Calu3 (cell line): ENCODE measurements around the gene ADAMTS17. TPM values are rescaled to one million over a fixed set of nuclear protein-coding genes. Genes with fewer than 3 reads are reported as not detected.

Experiments used
- BruUV-seq: library from RNA; stranded (reverse); fragments of 400-500 nt; replicated peaks from 2 replicates; lab custom pipeline; 2021; lab: Mats Ljungman, UMichigan
- CTCF ChIA-PET: fragments of 300-600 bp; sonication (Branson Sonifier 250); formaldehyde crosslinking; loops from one replicate; lab custom pipeline; 2022; ENCODE audit warnings: antibody characterized with exemption; lab: Charles Lee
- DNase-seq: peaks from one replicate; pipeline ENCODE4 v3.0.0; 2022
- H3K27ac Mint-ChIP-seq: one replicate; pipeline ENCODE4 v1.8.0; 2022; ENCODE audit warnings: mixed read lengths; ENCODE audit not compliant: unreplicated experiment
- H3K27me3 Mint-ChIP-seq: one replicate; pipeline ENCODE4 v1.8.0; 2022; ENCODE audit warnings: mixed read lengths; ENCODE audit not compliant: unreplicated experiment
- H3K36me3 Mint-ChIP-seq: one replicate; pipeline ENCODE4 v1.8.0; 2022; ENCODE audit warnings: mild to moderate bottlenecking, moderate library complexity, mixed read lengths; ENCODE audit not compliant: insufficient read depth, unreplicated experiment
- H3K4me1 Mint-ChIP-seq: one replicate; pipeline ENCODE4 v1.8.0; 2022; ENCODE audit warnings: mild to moderate bottlenecking, low read depth, mixed read lengths; ENCODE audit not compliant: unreplicated experiment
- H3K4me3 Mint-ChIP-seq: one replicate; pipeline ENCODE4 v1.8.0; 2022; ENCODE audit warnings: mild to moderate bottlenecking, low read depth, moderate library complexity, mixed read lengths; ENCODE audit not compliant: unreplicated experiment
- H3K9me3 Mint-ChIP-seq: one replicate; pipeline ENCODE4 v1.8.0; 2022; ENCODE audit warnings: low read depth, mixed read lengths; ENCODE audit not compliant: unreplicated experiment
- CTCF ChIP-seq: fragments of 200-600 bp; IDR thresholded peaks from one replicate; pipeline ENCODE4 v1.8.0; 2022; ENCODE audit warnings: antibody characterized with exemption; ENCODE audit not compliant: unreplicated experiment
- intact Hi-C: fragments of 100-400 bp; cut with micrococcal nuclease; formaldehyde crosslinking; loops from one replicate; pipeline ENCODE4 v1.10.0; 2022; ENCODE audit not compliant: unreplicated experiment
- total RNA-seq: library from RNA; stranded (reverse); gene quantifications from 2 replicates; pipeline ENCODE4 v1.2.3, GENCODE V29; 2022

Gene ADAMTS17
- total RNA-seq, 1 experiment from 2014 or later: 3.5 TPM

DNA sequence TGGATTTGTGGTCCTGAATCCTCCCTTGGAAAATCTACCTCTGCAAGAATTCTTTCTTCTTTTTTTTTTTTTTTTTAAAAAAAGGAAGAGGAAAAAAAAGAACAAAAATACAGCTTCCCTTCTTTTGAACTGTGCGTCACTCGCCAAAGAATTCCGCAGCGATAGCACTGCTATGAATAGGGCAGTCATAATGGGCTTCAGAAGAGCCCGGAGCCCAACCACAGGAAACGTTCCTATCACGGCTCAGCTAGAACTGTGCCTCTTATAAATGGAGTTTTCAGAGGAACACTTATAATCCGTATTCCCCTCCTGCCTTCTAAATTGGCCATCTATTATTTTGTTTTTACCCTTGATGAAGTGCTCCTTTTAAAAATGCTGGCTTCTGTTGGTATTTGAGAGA lies 227.7 kb downstream of the ADAMTS17 start:
- CTCF ChIA-PET: no interaction called here
- no peaks in the 10 kb centered on the region for H3K27me3 Mint-ChIP-seq
- no peak overlapping the region for H3K27ac Mint-ChIP-seq
- no peak for DNase-seq
- H3K4me3 Mint-ChIP-seq: no peak overlapping the region
- intact Hi-C loops: no loop called here
- no TSS peak for BruUV-seq
- peaks cover 10% of the 10 kb centered on the region for H3K4me1 Mint-ChIP-seq
- no peak for TF ChIP-seq CTCF
- H3K36me3 Mint-ChIP-seq: no peaks in the 10 kb centered on the region
- H3K9me3 Mint-ChIP-seq: peaks cover 13% of the 10 kb centered on the region

DNA sequence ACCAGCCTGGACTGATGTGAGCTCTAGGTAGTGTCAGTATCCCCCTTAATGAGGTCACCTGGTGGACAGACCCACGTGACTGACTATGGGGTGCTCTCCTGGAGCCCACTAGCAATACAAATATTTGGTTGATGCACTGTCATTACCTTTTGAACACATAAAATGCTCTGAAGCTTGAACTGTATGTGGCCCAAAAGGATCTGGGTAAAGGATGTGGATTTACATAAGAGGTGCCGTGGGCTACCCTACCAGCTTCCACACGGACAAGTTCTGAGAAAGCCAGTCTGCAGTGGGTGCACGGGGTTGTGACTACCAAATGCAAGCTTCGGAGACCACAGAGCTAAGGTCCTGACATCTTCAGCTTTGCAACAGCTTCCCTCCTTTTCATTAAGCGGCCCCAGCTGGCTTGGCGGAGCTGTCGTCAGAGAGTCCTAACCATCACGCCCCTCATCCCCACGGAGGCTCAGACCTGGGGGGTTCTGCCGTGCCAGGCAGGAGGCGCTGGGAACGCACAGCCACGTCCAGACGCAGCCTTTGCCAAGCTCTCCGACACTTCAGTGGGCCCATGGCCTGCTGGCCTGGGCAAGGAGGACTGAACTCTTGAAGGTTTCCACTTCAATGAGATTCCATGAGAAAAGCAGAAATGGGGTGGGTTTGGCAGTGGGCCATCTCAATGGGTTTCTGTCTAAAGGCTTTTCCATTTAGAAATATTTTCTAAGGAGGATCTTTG lies 228.3 kb downstream of the ADAMTS17 start:
- intact Hi-C loops: no loop called here
- H3K36me3 Mint-ChIP-seq: peaks cover under 1% of the 10 kb centered on the region
- CTCF ChIA-PET: no interaction called here
- no peaks in the 10 kb centered on the region for H3K27me3 Mint-ChIP-seq
- peaks cover 10% of the 10 kb centered on the region for H3K4me1 Mint-ChIP-seq
- peaks cover 18% of the 10 kb centered on the region for H3K9me3 Mint-ChIP-seq
- TF ChIP-seq CTCF: no peak
- no peak overlapping the region for H3K27ac Mint-ChIP-seq
- H3K4me3 Mint-ChIP-seq: no peak overlapping the region
- no peak for DNase-seq
- no TSS peak for BruUV-seq

DNA sequence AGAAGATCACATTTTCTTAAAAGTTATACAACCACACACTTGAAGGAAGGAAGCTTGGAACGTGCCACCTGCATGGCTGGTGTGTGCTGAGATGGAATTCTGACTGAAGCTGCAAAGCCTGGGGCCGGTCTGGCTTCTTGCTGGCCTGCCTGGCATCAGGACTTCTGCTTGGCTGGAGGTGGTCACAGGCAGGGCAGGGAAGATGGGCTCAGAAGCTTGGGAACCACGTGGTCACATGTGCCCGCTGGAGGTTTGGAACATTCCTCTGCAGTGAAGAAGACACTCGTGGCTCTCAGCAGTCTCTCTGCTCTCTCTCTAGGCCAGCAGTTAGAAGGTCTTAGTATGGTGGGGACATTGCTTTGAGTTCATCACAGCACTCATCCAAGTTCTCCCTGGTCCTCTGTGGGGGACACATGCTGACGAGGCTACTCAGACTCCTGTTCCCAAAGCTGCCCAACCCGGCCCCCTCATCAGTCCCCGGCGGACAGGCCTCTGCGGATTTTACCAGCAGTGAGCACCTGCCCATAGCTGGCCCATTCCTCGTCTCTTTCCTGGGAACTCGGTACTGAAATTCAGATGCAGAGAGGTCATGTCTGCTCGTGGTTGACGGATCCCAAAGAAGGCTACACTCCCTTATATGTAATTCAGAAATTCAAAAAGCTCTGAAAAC lies 229.0 kb downstream of the ADAMTS17 start:
- intact Hi-C loops: no loop called here
- no peak for TF ChIP-seq CTCF
- BruUV-seq: no TSS peak
- Mint-ChIP-seq H3K27me3 (no peaks in the 10 kb centered on the region), H3K9me3 (peaks cover 19% of the 10 kb centered on the region), H3K4me3 (no peak overlapping the region), H3K4me1 (peaks cover 10% of the 10 kb centered on the region), H3K27ac (no peak overlapping the region), H3K36me3 (peaks cover 4% of the 10 kb centered on the region)
- CTCF ChIA-PET: no interaction called here
- DNase-seq: no peak

- no TSS peak for BruUV-seq
- H3K9me3 Mint-ChIP-seq: peaks cover 18% of the 10 kb centered on the region
- H3K4me1 Mint-ChIP-seq: peaks cover 10% of the 10 kb centered on the region
- H3K27ac Mint-ChIP-seq: no peak overlapping the region
- no peak overlapping the region for H3K4me3 Mint-ChIP-seq
- intact Hi-C loops: no loop called here
- no peaks in the 10 kb centered on the region for H3K27me3 Mint-ChIP-seq
- peaks cover 4% of the 10 kb centered on the region for H3K36me3 Mint-ChIP-seq
- CTCF ChIA-PET: no interaction called here
- TF ChIP-seq CTCF: no peak
- DNase-seq: no peak
These were observed 229.7 kb downstream of the ADAMTS17 start for GRCh38 chr15:100112061-100112420.
